CD4-positive, alpha-beta T cell (primary cell): ENCODE measurements around the gene RAD18. TPM values are rescaled to one million over a fixed set of nuclear protein-coding genes. Genes with fewer than 3 reads are reported as not detected.

Source experiments
- ATAC-seq: fragments of 200-7000 bp; cut with Tn5 transposase; one replicate; pipeline ENCODE4 v1.10.0; 2022; ENCODE audit warnings: mild to moderate bottlenecking; ENCODE audit not compliant: poor library complexity
- CTCF ChIA-PET: fragments of 350-600 bp; sonication (Branson Sonifier 250); formaldehyde crosslinking; loops from one replicate; lab custom pipeline; 2021; ENCODE audit warnings: antibody characterized with exemption, inconsistent platforms; lab: Charles Lee
- POLR2A ChIA-PET: fragments of 350-600 bp; sonication (Branson Sonifier 250); formaldehyde crosslinking; loops from one replicate; lab custom pipeline; 2021; ENCODE audit warnings: antibody characterized with exemption, inconsistent platforms; lab: Charles Lee
- DNase-seq, 14 experiments: peaks; one replicate each; pipeline ENCODE4 v3.0.0-alpha.2; 2013 to 2020; ENCODE audit warnings: mixed read lengths in 2 of 14
- H3K27ac ChIP-seq, 2 donors: one replicate each; pipeline versions ENCODE4 v1.5.1 to v1.7.0; 2013; ENCODE audit warnings: low read length in 2 of 2, low read depth in 1 of 2, mild to moderate bottlenecking in 1 of 2
- H3K27me3 ChIP-seq, 2 experiments: 1 replicate in 1 of 2; 2 replicates in 1 of 2; pipeline versions ENCODE4 v1.6.1 to v1.7.0; 2013; ENCODE audit warnings: low read length in 2 of 2, control low read depth in 1 of 2, mild to moderate bottlenecking in 1 of 2, moderate library complexity in 1 of 2; ENCODE audit not compliant: insufficient read depth in 2 of 2, control insufficient read depth in 1 of 2
- H3K36me3 ChIP-seq: one replicate; pipeline ENCODE4 v1.6.1; 2013; ENCODE audit warnings: low read length, control low read depth; ENCODE audit not compliant: insufficient read depth
- H3K4me1 ChIP-seq: one replicate; pipeline ENCODE4 v1.6.1; 2013; ENCODE audit warnings: low read length, control low read depth; ENCODE audit not compliant: insufficient read depth
- H3K4me3 ChIP-seq: one replicate; pipeline ENCODE4 v1.5.1; 2013; ENCODE audit warnings: mild to moderate bottlenecking, low read length, moderate library complexity
- H3K9me3 ChIP-seq, 2 experiments: 1 replicate in 1 of 2; 2 replicates in 1 of 2; pipeline versions ENCODE4 v1.6.1 to v1.7.0; 2013; ENCODE audit warnings: low read length in 2 of 2, mild to moderate bottlenecking in 2 of 2, control low read depth in 1 of 2, moderate library complexity in 1 of 2; ENCODE audit not compliant: control insufficient read depth in 1 of 2, insufficient read depth in 1 of 2
- H3K27ac Mint-ChIP-seq: one replicate; pipeline ENCODE4 v1.8.0; 2020; ENCODE audit warnings: mixed read lengths
- H3K27me3 Mint-ChIP-seq: one replicate; pipeline ENCODE4 v1.8.0; 2021; ENCODE audit warnings: mixed read lengths
- H3K36me3 Mint-ChIP-seq: one replicate; pipeline ENCODE4 v1.8.0; 2021; ENCODE audit warnings: low read depth, mixed read lengths
- H3K4me1 Mint-ChIP-seq: one replicate; pipeline ENCODE4 v1.8.0; 2021; ENCODE audit warnings: low read depth, mixed read lengths
- H3K4me3 Mint-ChIP-seq: one replicate; pipeline ENCODE4 v1.8.0; 2020; ENCODE audit warnings: mild to moderate bottlenecking, mixed read lengths
- H3K9me3 Mint-ChIP-seq: one replicate; pipeline ENCODE4 v1.8.0; 2020; ENCODE audit warnings: mixed read lengths
- CTCF ChIP-seq: fragments of 200-600 bp; IDR thresholded peaks from one replicate; pipeline ENCODE4 v1.8.0; 2022; ENCODE audit warnings: antibody characterized with exemption, mild to moderate bottlenecking
- intact Hi-C, 2 experiments: fragments of 100-400 bp; cut with DNase I in 1 of 2; cut with micrococcal nuclease in 1 of 2; formaldehyde crosslinking; loops; one replicate each; pipeline versions ENCODE4 v1.15.1 to v1.9.0; 2023 to 2025; cut with DNase I, micrococcal nuclease
- total RNA-seq, 174 experiments: library from RNA in 2 of 174; stranded (reverse) in 2 of 174; gene quantifications; one replicate each; pipeline ENCODE4 v1.2.3 and lab custom pipeline; 2021 to 2026

Gene RAD18
- total RNA-seq, 2 experiments from 2014 or later = 9.6 to 10.0 TPM

GRCh38 chr3:8979262-8979661 lies 16.0 kb upstream of the RAD18 start:
- ChIA-PET CTCF (no interaction called here), POLR2A (no interaction called here)
- Mint-ChIP-seq H3K4me1 (no peaks in the 10 kb centered on the region), H3K36me3 (no peaks in the 10 kb centered on the region), H3K27me3 (peaks cover 35% of the 10 kb centered on the region), H3K27ac (no peak overlapping the region), H3K4me3 (no peak overlapping the region), H3K9me3 (no peaks in the 10 kb centered on the region)
- TF ChIP-seq CTCF = no peak
- Histone ChIP-seq H3K4me3 (no peak overlapping the region), H3K27ac (no peak overlapping the region), H3K9me3 (peaks cover 0 to 10% of the 10 kb centered on the region in 2 experiments), H3K4me1 (no peaks in the 10 kb centered on the region), H3K27me3 (peaks cover 0 to 4% of the 10 kb centered on the region in 2 experiments), H3K36me3 (no peaks in the 10 kb centered on the region)
- ATAC-seq (no peak), DNase-seq (no peak)
- intact Hi-C loops = no loop called here

GRCh38 chr3:8978551-8978950 lies 15.3 kb upstream of the RAD18 start:
- CTCF ChIA-PET = no interaction called here
- intact Hi-C loops = no loop called here
- no peaks in the 10 kb centered on the region for H3K4me1 Mint-ChIP-seq

GRCh38 chr3:8976540-8977182 lies 13.4 kb upstream of the RAD18 start:
- intact Hi-C loops = no loop called here
- Mint-ChIP-seq H3K27me3 (peaks cover 36% of the 10 kb centered on the region), H3K36me3 (no peaks in the 10 kb centered on the region)

More at GRCh38 chr3:8978551-8978950, 15.3 kb upstream of the RAD18 start:
- Histone ChIP-seq H3K4me3 (no peak overlapping the region), H3K4me1 (no peaks in the 10 kb centered on the region), H3K36me3 (no peaks in the 10 kb centered on the region), H3K9me3 (peaks cover 0 to 10% of the 10 kb centered on the region in 2 experiments), H3K27me3 (peaks cover 0 to 4% of the 10 kb centered on the region in 2 experiments), H3K27ac (no peak overlapping the region)
- Mint-ChIP-seq H3K9me3 (no peaks in the 10 kb centered on the region), H3K4me3 (no peak overlapping the region), H3K27ac (no peak overlapping the region), H3K27me3 (peaks cover 36% of the 10 kb centered on the region), H3K36me3 (no peaks in the 10 kb centered on the region)
- POLR2A ChIA-PET = no interaction called here
- ATAC-seq = no peak
- TF ChIP-seq CTCF = no peak
- no peak for DNase-seq

More at GRCh38 chr3:8976540-8977182, 13.4 kb upstream of the RAD18 start:
- Mint-ChIP-seq H3K4me1 (no peaks in the 10 kb centered on the region), H3K27ac (no peak overlapping the region), H3K4me3 (no peak overlapping the region), H3K9me3 (no peaks in the 10 kb centered on the region)
- no peak for TF ChIP-seq CTCF
- no peaks in the 10 kb centered on the region for H3K36me3 ChIP-seq
- ATAC-seq (no peak), DNase-seq (no peak)
- no peaks in the 10 kb centered on the region for H3K4me1 ChIP-seq
- H3K27ac ChIP-seq = no peak overlapping the region
- H3K9me3 ChIP-seq = peaks cover 0 to 10% of the 10 kb centered on the region in 2 experiments
- ChIA-PET POLR2A (no interaction called here), CTCF (no interaction called here)
- peaks cover 0 to 4% of the 10 kb centered on the region in 2 experiments for H3K27me3 ChIP-seq
- H3K4me3 ChIP-seq = no peak overlapping the region
